CD4-positive, alpha-beta T cell treated with Interleukin-1 beta for 1 hour (primary cell): ENCODE measurements around the gene NBPF3.
"Not testable (repeated sequence)": the region's sequence is repeated elsewhere in the genome, so short reads cannot be mapped to it uniquely, and the experiment has no call there.

Source experiments
- DNase-seq, 2 donors: peaks; one replicate each; pipeline ENCODE4 v3.0.0-alpha.2; 2020 to 2022

The NBPF3 gene

GRCh38 chr1:21439345-21439720 lies 604 bp upstream of the NBPF3 start:
- DNase-seq, result no peak

DNA sequence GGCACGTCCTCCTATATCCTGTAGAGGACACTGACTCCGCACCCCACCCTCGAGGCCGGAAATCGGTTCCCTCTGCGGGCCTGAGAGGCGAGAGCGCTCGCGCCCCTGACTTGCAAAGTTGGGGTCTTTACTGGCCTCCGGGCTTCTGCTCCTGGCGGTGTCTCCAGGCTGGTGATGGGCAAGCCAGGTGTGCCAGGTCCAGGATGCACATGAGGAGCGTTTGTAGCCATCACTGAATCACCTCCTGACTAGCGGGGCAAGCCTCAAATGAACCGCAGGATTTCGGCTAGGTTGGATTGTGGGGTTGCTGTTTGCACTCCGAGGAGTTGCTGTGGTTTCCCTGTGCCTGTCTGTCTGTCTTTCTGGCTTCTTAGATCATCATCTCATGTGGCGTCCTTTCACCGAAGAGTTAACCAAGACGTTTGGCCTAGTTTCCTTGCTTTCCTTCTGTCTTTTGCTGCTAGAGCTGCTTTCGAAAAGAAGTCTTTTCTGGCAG lies 741 bp downstream of the NBPF3 start:
- DNase-seq, result peak in 1 of 2 donors; percentile 14

- not testable (repeated sequence) for DNase-seq
These were observed 6.7 kb downstream of the NBPF3 start for GRCh38 chr1:21446647-21447046.

DNA sequence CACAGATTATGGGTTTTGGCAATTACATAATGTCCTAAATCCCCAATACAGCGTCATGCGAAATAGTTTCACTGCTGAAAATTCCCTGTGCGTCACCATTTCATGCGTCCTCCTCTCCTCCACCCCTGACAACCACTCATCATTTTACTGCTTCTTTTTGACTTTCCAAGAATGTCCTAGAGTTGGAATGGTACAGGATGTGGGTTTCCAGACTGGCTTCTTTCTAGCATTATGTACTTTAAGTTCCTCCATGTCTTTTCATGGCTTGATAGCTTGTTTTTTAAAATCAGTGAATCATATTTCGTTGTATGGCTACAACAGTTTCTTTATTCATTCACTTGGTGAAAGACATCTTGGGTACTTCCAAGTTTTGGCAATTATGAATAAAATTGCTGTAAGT lies 7.4 kb downstream of the NBPF3 start:
- DNase-seq, result no peak

DNA sequence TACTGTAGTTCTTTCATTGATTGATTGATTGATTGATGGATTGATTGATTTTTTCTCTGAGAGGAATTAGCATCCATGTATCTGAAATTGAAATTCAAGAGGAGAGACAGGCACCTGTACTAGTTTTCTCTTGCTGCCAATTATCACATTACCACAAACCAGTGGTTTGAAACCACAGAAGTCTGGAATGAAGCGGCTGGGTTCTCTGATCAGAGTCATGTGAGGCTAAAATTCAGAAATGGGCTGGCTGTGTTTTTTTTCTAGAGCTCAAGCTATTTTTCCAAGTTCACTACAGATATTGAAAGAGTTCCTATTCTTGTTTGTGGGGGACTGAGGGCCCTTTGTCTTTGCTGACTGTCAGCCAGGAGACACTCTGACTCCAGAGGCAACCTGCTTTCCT lies 10.0 kb downstream of the NBPF3 start:
- DNase-seq, result no peak

- DNase-seq, result no peak
These were observed 11.3 kb downstream of the NBPF3 start for GRCh38 chr1:21451212-21451611.

GRCh38 chr1:21451981-21452411 lies 12.1 kb downstream of the NBPF3 start:
- DNase-seq, result no peak

DNA sequence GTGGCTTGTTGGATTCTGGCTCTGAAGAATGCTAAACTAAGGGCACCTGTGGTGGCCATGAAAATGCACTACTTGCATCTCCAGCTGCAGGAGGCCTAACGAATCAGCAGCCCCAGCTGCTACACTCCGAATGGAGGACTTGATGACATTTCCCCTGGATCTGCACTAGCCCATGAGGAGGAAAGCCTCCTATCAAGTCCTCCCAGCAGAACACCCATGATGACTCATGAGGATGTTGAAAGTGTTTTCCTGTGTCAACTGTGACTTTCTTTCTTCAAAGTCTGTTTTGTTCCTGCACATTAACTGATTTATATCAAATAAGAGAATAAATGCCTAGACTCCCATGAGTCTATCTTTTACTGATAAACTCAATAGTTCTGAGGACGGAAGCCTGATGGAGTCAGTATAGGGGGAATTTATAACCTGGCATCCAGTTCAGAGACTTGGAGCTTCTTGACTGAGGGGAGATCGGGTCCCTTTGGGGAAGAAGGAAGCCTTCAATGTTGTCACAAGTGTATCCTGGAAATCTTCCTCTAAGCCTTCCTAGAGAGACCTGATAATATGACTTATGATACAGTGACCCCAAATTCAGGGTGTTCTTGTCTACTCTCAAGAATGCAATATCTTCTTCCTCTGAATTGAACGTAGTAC lies 14.2 kb downstream of the NBPF3 start:
- not testable (repeated sequence) for DNase-seq

DNA sequence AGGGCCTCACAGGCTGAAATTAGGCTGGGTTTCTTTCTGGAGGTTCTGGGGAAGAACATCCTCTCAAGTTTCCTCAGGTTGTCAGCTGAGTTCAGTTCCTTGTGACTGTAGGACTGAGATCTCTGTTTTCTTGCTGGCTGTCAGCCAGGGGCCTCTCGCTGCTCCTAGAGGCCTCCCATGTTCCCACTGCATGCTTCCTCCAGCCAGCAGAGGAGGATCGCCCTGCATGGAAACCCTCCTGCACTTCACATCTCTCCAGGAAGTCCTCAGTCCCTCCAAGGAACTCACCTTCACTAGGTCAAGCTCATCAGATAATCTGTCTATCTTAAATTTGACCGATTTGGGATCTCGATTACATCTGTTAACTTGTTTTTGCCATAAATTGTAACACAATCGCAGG lies 15.0 kb downstream of the NBPF3 start:
- not testable (repeated sequence) for DNase-seq

GRCh38 chr1:21457654-21458053 lies 17.7 kb downstream of the NBPF3 start:
- no peak for DNase-seq

DNA sequence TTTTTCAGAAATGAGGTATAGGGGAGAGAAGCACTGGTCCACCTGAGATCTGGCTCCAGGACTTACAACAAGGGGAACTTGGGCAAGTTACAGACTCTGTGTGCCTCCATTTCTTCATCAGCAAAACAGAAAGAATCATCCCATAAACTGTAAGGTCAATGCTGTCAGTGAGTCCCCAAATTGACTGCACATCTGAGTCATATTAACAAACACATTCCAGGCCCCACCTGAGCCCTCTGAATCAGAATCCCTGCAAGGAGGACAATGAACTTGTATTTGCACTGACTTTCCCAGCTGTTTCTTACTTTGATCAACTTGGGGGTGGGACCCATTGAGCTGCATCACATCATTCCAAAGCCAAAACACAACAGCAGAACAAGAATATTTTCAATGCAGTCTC lies 25.2 kb downstream of the NBPF3 start:
- DNase-seq, result not testable (repeated sequence)

DNA sequence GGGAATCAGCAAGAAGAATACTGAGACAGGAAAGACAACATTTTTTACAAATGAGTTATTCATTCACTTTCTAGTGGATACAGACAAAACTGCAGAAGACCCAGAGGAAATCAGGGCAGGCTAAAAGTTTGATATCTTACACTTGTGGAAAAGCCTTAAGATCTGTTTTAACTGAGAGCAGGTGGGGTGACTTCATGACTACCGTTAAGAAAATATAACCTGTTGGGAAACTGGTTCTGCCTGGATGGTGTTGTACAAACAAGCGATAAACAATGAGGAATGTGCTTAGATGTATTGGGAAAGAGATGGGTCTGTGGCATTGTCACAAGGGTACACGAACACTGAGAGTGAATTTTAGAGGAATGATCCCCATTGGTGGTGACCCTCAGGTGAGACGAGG lies 28.0 kb downstream of the NBPF3 start:
- not testable (repeated sequence) for DNase-seq

DNA sequence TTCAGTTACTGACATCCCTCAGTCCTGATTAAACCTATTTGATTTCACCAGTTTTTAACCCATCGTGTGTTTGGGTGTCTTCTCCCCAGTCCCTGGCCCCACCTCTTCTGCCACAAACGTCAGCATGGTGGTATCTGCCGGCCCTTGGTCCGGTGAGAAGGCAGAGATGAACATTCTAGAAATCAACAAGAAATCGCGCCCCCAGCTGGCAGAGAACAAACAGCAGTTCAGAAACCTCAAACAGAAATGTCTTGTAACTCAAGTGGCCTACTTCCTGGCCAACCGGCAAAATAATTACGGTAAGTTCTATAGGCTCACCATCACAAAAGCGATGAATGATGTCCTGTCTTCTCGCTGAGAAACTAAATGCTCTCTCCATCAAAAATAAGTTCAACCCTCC lies 28.7 kb downstream of the NBPF3 start:
- DNase-seq, result no peak

DNA sequence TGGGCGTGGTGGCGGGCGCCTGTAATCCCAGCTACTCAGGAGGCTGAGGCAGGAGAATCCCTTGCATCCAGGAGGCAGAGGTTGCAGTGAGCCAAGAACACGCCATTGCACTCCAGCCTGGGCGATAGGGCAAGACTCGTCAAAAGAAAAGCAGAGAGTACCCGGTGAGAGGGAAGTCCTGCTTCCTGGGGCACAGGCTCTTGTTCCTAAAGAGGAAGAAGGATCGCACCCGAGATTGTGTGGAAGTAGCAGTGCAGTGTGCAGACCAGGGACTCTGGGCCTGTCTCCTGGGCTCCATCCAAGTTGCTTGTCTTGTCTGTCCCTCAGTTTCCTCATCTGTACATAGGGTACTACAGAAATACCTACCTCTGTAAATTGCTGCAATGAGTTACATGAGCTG lies 29.6 kb downstream of the NBPF3 start:
- no peak for DNase-seq

- no peak for DNase-seq
These were observed 32.9 kb downstream of the NBPF3 start for GRCh38 chr1:21472861-21473260.

DNA sequence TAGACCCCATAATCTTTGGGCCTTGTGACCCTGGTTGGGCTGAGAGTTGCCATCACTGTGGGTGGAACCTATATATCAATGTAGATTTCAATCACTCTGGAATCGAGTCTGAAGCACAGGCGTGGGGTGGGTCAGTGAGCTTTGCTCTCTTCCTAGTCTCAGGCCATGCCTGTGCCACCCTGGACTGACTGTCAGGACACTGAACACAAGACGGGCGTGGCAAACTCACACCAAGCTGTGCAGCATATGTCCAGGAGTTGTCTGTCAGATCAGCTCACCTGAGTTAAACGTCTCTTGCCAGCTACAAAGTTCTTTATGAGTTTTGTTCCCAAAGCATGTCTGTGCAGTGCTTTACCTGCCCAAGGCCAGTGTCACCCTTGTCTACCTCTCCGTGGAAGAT lies 38.4 kb downstream of the NBPF3 start:
- no peak for DNase-seq

DNA sequence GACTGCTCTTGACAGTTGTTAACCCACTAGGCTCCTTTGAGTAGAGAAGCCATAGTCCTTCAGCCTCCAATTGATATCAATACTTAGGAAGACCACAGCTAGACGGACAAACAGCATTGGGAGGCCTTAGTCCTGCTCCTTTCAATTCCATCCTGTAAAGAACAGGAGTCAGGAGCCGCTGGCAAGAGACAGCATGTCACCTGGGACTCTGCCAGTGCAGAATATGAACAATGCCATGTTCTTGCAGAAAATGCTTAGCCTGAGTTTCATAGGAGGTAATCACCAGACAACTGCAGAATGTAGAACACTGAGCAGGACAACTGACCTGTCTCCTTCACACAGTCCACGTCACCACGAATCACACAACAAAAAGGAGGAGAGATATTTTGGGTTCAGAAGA lies 43.9 kb downstream of the NBPF3 start:
- not testable (repeated sequence) for DNase-seq

DNA sequence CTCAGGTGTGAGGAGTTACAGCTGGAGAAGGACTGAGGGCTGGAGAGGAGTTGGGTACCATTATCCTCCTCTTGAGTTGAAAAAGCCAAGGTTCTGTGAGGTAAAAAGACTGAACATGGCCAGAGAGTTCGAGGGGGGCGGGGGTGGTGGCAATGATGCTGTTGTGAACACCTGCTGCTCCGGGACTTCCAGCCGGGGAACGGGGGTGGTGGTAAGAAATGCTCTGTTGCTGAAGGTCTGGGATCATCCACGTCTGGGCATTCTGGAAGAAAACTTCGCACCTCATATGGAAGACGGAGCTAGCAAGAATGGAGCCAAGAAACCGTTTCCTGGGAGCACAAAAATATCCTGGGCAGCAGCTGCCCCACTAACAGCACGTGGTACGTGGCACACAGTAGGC lies 49.2 kb downstream of the NBPF3 start:
- no peak for DNase-seq

GRCh38 chr1:21490774-21491487 lies 51.0 kb downstream of the NBPF3 start:
- DNase-seq, result peak; percentile 2 to 5

DNA sequence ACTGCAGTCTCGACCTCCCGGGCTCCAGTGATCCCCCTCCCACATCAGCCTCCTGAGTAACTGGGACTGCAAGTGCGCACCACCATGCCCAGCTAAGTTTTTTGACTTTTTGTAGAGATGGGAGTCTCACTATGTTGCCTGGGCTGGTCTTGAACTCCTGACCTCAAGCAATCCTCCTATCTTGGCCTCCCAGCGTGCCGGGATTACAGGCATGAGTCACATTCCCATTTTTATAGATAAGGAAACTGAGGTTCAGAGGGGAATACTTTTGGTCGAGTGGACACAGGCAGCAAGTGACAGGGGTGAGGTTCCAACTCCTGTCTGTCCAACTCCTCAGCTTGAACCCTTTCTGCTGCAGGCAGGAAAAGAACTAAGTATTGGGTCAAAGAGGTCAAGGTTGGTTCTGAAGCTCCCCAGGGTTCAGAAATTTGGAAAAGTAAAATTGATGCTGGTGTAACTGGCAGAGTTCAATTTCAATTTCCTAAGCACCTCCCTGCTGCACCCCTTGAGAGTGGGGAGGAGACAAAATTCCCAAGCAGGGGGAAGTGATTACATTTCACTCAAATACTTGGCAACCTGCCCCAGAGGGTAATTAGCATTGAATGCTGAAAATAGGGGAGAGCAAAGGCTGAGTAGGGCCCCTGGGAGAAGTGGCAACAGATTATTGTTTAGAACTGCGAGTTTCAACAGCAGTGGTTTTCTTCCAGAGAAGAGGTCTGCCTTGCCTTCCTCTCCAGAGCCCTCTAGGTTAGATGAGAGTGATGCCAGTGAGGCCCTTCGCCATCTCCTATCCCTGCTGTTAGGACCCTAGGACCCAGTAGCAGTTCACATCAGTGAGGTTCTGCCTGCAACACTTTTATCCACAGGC lies 51.8 kb downstream of the NBPF3 start:
- no peak for DNase-seq

DNA sequence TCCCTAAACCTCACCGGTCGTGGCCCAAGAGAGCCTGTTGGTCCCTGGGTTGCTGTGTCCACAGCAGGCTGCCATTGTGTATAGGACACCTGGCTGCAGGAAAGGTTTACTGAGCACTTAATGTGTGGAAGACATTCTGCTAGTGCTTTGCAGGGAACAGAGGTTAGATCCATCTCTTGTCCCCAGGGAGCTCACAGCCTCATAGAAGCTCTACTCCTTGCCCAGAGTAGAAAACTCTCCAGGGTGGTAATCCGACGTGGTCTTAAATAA lies 52.4 kb downstream of the NBPF3 start:
- DNase-seq, result no peak

DNA sequence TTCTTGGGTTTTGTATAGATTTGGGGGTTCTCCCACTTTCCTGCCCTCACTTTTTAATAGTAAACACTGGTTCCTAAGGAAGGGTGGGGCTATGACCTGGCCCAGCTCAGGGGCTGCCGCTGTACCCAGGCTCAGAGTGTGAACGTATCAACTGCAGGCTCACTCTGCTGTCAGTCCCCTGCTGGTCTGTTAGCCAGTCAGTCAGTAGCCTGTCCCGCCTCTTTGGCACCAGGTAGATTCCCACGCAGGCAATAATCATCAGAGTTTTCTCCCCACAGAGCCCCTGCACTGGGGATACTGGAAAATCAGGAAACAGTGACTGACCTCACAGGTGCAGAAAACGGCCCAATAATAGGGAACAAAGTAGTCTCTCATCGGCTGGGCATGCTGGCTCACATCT lies 54.3 kb downstream of the NBPF3 start:
- DNase-seq, result no peak

DNA sequence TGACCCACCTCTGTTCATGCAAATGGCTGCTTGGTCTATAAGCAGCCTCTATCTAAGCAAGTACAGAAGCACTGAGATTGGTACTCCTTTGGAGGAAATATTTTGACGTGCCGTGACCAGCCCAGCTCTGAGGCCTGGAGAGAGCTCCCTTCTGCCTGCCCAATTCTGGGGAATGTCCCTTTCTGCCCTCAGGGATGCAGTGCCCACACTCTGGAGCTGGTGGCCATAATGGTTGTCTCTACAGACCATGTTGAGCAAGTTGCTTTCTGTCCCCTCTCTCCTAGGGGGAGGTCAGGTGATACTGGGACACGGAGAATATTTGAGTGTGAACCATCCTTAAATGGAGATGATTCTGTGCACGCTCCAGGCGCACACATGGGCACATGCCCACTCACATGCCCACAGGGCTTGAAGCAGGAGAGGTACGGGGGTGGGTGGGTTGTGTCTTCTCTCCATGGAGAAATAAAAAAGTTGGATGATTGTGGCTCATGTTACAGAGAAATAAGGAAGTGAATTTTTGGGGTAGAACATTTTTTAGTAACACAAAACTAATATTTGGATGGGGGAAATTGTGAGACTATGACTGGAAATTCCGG lies 55.4 kb downstream of the NBPF3 start:
- DNase-seq, result no peak

DNA sequence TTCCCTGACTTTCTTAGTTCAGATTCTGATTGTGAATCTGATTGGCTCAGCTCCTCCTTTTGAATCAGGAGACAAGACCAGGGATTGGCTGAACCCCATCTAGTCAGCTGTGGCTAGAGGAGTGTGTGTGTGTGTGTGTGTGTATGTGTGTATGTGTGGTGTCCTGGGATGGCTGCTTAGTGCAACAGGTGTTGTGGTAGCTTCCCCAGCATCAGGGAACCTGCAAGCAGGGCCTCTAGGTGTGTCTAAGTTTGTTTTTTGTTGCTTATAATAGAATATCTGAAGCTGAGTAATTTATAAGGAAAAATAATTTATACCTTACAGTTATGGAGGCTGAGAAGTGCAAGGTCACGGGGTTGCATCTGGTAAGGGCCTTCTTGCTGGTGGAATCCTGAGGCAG lies 56.1 kb downstream of the NBPF3 start:
- DNase-seq, result no peak
